HEK293 (cell line): ENCODE results near the gene MSI1.

Experiments used
- CTCF ChIA-PET: fragments of 350-600 bp; formaldehyde crosslinking; extraction: SDS; loops from one replicate; lab custom pipeline; 2021; ENCODE audit warnings: antibody characterized with exemption; lab: Yijun Ruan, JAX
- POLR2A ChIA-PET: fragments of 300-600 bp; formaldehyde crosslinking; extraction: SDS; loops from one replicate; lab custom pipeline; 2020; ENCODE audit warnings: antibody characterized with exemption, inconsistent platforms; lab: Yijun Ruan, JAX
- H3K27ac ChIP-seq: fragments of 200-500 bp; sonication (Bioruptor generic); 2 replicates; pipeline ENCODE4 v1.5.1; 2014; ENCODE audit warnings: low read depth, low read length, control low read depth, inconsistent platforms; ENCODE audit errors: extremely low read depth
- H3K36me3 ChIP-seq, 2 experiments: fragments of 200-500 bp in 1 of 2; sonication (Bioruptor generic) in 1 of 2; 1 replicate in 1 of 2; 2 replicates in 1 of 2; pipeline ENCODE4 v1.5.1; 2014 to 2017; ENCODE audit warnings: inconsistent platforms in 2 of 2, low read length in 2 of 2; ENCODE audit not compliant: control insufficient read depth in 2 of 2, insufficient read depth in 1 of 2
- H3K4me1 ChIP-seq: fragments of 200-500 bp; sonication (Bioruptor generic); 2 replicates; pipeline ENCODE4 v1.5.1; 2014; ENCODE audit warnings: mild to moderate bottlenecking, low read length, inconsistent platforms; ENCODE audit not compliant: control insufficient read depth, insufficient read depth
- H3K4me3 ChIP-seq: 2 replicates; pipeline ENCODE4 v1.5.1; 2011; ENCODE audit warnings: low read depth, mild to moderate bottlenecking, control low read depth, low read length, moderate library complexity
- H3K9me3 ChIP-seq: fragments of 200-500 bp; sonication (Bioruptor generic); 2 replicates; pipeline ENCODE4 v1.5.1; 2014; ENCODE audit warnings: low read depth, low read length, inconsistent platforms; ENCODE audit not compliant: control insufficient read depth, insufficient read depth
- SP7 ChIP-seq: fragments of 450-650 bp; formaldehyde crosslinking; IDR thresholded peaks from 2 replicates; pipeline ENCODE4 v1.5.1; 2016; ENCODE audit warnings: missing biosample characterization, missing genetic modification characterization
- TRIM28 ChIP-seq: IDR thresholded peaks from 2 replicates; pipeline ENCODE4 v1.6.1; 2011; ENCODE audit warnings: low read length, control low read depth, borderline replicate concordance
- ZBTB17 ChIP-seq: fragments of 450-650 bp; formaldehyde crosslinking; IDR thresholded peaks from 2 replicates; pipeline ENCODE4 v1.5.1; 2016; ENCODE audit warnings: missing biosample characterization, missing genetic modification characterization
- ZBTB20 ChIP-seq: fragments of 450-650 bp; formaldehyde crosslinking; IDR thresholded peaks from 2 replicates; pipeline ENCODE4 v1.5.1; 2016; ENCODE audit warnings: missing biosample characterization, missing genetic modification characterization
- ZIC2 ChIP-seq: fragments of 450-650 bp; formaldehyde crosslinking; IDR thresholded peaks from 2 replicates; pipeline ENCODE4 v1.5.1; 2016; ENCODE audit warnings: missing biosample characterization, missing genetic modification characterization
- ZNF133 ChIP-seq: fragments of 450-650 bp; formaldehyde crosslinking; IDR thresholded peaks from 2 replicates; pipeline ENCODE4 v1.5.1; 2016; ENCODE audit warnings: missing biosample characterization, missing genetic modification characterization
- ZNF138 ChIP-seq: fragments of 450-650 bp; formaldehyde crosslinking; IDR thresholded peaks from 2 replicates; pipeline ENCODE4 v1.5.1; 2016; ENCODE audit warnings: missing biosample characterization, missing genetic modification characterization, borderline replicate concordance
- ZNF223 ChIP-seq: fragments of 450-650 bp; formaldehyde crosslinking; IDR thresholded peaks from 2 replicates; pipeline ENCODE4 v1.5.1; 2016; ENCODE audit warnings: missing biosample characterization, missing genetic modification characterization
- ZNF350 ChIP-seq: fragments of 450-650 bp; formaldehyde crosslinking; IDR thresholded peaks from 2 replicates; pipeline ENCODE4 v1.5.0; 2017; ENCODE audit warnings: missing biosample characterization, mild to moderate bottlenecking, missing genetic modification characterization
- ZNF391 ChIP-seq: fragments of 450-650 bp; formaldehyde crosslinking; IDR thresholded peaks from 2 replicates; pipeline ENCODE4 v1.5.1; 2016; ENCODE audit warnings: low read depth, missing biosample characterization, missing genetic modification characterization, borderline replicate concordance
- ZNF423 ChIP-seq: fragments of 450-650 bp; formaldehyde crosslinking; IDR thresholded peaks from 2 replicates; pipeline ENCODE4 v1.5.1; 2016; ENCODE audit warnings: missing biosample characterization, missing genetic modification characterization
- ZNF501 ChIP-seq: fragments of 450-650 bp; formaldehyde crosslinking; IDR thresholded peaks from 2 replicates; pipeline ENCODE4 v1.5.1; 2016; ENCODE audit warnings: missing biosample characterization, missing genetic modification characterization
- ZNF624 ChIP-seq: fragments of 450-650 bp; formaldehyde crosslinking; IDR thresholded peaks from 2 replicates; pipeline ENCODE4 v1.5.1; 2017; ENCODE audit warnings: missing biosample characterization, missing genetic modification characterization
- ZNF843 ChIP-seq: fragments of 450-650 bp; formaldehyde crosslinking; IDR thresholded peaks from 2 replicates; pipeline ENCODE4 v1.5.1; 2016; ENCODE audit warnings: missing biosample characterization, missing genetic modification characterization
- ZSCAN23 ChIP-seq: fragments of 450-650 bp; formaldehyde crosslinking; IDR thresholded peaks from 2 replicates; pipeline ENCODE4 v1.5.1; 2016; ENCODE audit warnings: missing biosample characterization, missing genetic modification characterization
- TF ChIP-seq, protein P1 (sequence below): fragments of 450-650 bp; formaldehyde crosslinking; IDR thresholded peaks from 2 replicates; pipeline ENCODE4 v1.5.1; 2016; ENCODE audit warnings: missing biosample characterization, missing genetic modification characterization
- TF ChIP-seq, protein P2 (sequence below): fragments of 450-650 bp; formaldehyde crosslinking; IDR thresholded peaks from 2 replicates; pipeline ENCODE4 v1.5.1; 2016; ENCODE audit warnings: missing biosample characterization, missing genetic modification characterization
- TF ChIP-seq, protein P3 (sequence below): fragments of 450-650 bp; formaldehyde crosslinking; IDR thresholded peaks from 2 replicates; pipeline ENCODE4 v1.5.1; 2016; ENCODE audit warnings: missing biosample characterization, missing genetic modification characterization
- TF ChIP-seq, protein P4 (sequence below): fragments of 450-650 bp; formaldehyde crosslinking; IDR thresholded peaks from 2 replicates; pipeline ENCODE4 v1.5.1; 2016; ENCODE audit warnings: missing biosample characterization, missing genetic modification characterization
- TF ChIP-seq, protein P5 (sequence below): fragments of 450-650 bp; formaldehyde crosslinking; conservative IDR thresholded peaks from 2 replicates; pipeline ENCODE4 v1.5.1; 2016; ENCODE audit warnings: low read depth, missing biosample characterization, missing genetic modification characterization
- TF ChIP-seq, protein P6 (sequence below): fragments of 450-650 bp; formaldehyde crosslinking; IDR thresholded peaks from 2 replicates; pipeline ENCODE4 v1.5.1; 2016; ENCODE audit warnings: missing biosample characterization, missing genetic modification characterization

MSI1 gene

DNA sequence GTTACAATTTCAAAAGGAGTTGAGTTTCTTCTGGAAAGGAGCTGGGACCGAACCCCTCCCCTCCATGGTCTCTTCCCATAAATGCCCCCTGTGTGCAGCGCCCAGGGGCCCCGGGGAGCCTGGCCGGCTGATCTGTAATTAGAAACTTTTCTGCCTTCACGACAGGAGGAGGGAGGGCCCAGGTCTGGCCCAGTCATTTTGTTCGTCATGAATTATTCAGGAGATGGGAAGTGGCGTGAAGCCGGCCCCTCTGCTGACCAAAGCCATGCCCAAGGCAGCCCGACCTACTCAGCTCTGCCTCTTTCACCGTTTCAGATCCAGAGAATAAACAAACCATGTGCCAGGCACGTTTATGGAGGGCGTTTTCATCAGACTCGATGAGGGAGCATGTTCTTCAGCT lies 33.3 kb upstream of the MSI1 start:
- H3K4me3 ChIP-seq, result no peak overlapping the region
- no peaks in the 10 kb centered on the region for H3K36me3 ChIP-seq
- ChIA-PET CTCF (interaction anchor here (0.7 kb wide), 1 partner anchor 33 kb away, joined by 3 read pairs; no protein-coding TSS in a partner anchor), POLR2A (interaction anchor here (0.6 kb wide), 1 partner anchor 29 kb away, joined by 6 read pairs; no protein-coding TSS in a partner anchor)
- H3K27ac ChIP-seq, result peak overlapping the region; percentile 25; the same call in 1 of the 2 replicates
- H3K4me1 ChIP-seq, result peaks cover 3% of the 10 kb centered on the region; the same call in 1 of the 2 replicates
- peak; percentile 77 for TF ChIP-seq ZNF423 (tag by site-specific recombination)
- TF ChIP-seq, protein P1, sequence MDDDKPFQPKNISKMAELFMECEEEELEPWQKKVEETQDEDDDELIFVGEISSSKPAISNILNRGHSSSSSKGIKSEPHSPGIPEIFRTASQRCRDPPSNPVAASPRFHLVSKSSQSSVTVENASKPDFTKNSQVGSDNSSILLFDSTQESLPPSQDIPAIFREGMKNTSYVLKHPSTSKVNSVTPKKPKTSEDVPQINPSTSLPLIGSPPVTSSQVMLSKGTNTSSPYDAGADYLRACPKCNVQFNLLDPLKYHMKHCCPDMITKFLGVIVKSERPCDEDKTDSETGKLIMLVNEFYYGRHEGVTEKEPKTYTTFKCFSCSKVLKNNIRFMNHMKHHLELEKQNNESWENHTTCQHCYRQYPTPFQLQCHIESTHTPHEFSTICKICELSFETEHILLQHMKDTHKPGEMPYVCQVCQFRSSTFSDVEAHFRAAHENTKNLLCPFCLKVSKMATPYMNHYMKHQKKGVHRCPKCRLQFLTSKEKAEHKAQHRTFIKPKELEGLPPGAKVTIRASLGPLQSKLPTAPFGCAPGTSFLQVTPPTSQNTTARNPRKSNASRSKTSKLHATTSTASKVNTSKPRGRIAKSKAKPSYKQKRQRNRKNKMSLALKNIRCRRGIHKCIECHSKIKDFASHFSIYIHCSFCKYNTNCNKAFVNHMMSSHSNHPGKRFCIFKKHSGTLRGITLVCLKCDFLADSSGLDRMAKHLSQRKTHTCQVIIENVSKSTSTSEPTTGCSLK (tag by site-specific recombination), result no peak
- peak; percentile 55 for TF ChIP-seq ZBTB20 (tag by site-specific recombination)
- 0 out of 2 replicates have a peak, but pooled peaks have one; percentile 14 for TF ChIP-seq ZBTB17 (tag by site-specific recombination)
- no peak for TF ChIP-seq ZNF624 (tag by site-specific recombination)
- TF ChIP-seq, protein P2, sequence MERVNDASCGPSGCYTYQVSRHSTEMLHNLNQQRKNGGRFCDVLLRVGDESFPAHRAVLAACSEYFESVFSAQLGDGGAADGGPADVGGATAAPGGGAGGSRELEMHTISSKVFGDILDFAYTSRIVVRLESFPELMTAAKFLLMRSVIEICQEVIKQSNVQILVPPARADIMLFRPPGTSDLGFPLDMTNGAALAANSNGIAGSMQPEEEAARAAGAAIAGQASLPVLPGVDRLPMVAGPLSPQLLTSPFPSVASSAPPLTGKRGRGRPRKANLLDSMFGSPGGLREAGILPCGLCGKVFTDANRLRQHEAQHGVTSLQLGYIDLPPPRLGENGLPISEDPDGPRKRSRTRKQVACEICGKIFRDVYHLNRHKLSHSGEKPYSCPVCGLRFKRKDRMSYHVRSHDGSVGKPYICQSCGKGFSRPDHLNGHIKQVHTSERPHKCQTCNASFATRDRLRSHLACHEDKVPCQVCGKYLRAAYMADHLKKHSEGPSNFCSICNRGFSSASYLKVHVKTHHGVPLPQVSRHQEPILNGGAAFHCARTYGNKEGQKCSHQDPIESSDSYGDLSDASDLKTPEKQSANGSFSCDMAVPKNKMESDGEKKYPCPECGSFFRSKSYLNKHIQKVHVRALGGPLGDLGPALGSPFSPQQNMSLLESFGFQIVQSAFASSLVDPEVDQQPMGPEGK (tag by site-specific recombination), result 0 out of 2 replicates have a peak, but pooled peaks have one; percentile 27
- 0 out of 2 replicates have a peak, but pooled peaks have one; percentile 21 for TF ChIP-seq SP7 (tag by site-specific recombination)
- TF ChIP-seq ZIC2 (tag by site-specific recombination), result peak; percentile 44; the same call in 1 of the 2 replicates
- no peak for TF ChIP-seq ZNF133 (tag by site-specific recombination)
- H3K9me3 ChIP-seq, result no peaks in the 10 kb centered on the region

DNA sequence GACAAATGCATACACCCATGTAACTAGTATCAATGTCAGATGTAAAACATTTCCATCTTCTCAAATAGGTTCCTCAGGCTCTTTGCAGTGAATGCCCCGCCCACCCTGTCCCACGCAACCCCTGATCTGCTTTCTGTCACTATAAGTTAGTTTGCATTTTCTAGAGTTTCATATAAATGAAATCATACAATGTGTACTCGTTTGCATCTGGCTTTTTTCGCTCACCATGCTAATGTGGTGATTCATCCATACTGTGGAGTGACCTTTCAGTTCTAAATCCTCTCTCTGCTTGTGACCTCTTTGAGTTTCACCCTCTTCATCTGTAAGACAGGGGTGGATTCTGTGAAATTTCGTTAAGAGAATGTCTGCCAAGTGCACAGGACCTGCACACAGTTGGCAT lies 30.6 kb upstream of the MSI1 start:
- no peaks in the 10 kb centered on the region for H3K36me3 ChIP-seq
- H3K4me3 ChIP-seq, result no peak overlapping the region
- ChIA-PET CTCF (interaction anchor here (0.6 kb wide), 2 partner anchors 97 to 609 kb away, joined by 3 read pairs; no protein-coding TSS in a partner anchor), POLR2A (no interaction called here)
- H3K9me3 ChIP-seq, result no peaks in the 10 kb centered on the region
- H3K27ac ChIP-seq, result no peak overlapping the region
- H3K4me1 ChIP-seq, result peaks cover 3% of the 10 kb centered on the region; the same call in 1 of the 2 replicates
- TF ChIP-seq, protein P3, sequence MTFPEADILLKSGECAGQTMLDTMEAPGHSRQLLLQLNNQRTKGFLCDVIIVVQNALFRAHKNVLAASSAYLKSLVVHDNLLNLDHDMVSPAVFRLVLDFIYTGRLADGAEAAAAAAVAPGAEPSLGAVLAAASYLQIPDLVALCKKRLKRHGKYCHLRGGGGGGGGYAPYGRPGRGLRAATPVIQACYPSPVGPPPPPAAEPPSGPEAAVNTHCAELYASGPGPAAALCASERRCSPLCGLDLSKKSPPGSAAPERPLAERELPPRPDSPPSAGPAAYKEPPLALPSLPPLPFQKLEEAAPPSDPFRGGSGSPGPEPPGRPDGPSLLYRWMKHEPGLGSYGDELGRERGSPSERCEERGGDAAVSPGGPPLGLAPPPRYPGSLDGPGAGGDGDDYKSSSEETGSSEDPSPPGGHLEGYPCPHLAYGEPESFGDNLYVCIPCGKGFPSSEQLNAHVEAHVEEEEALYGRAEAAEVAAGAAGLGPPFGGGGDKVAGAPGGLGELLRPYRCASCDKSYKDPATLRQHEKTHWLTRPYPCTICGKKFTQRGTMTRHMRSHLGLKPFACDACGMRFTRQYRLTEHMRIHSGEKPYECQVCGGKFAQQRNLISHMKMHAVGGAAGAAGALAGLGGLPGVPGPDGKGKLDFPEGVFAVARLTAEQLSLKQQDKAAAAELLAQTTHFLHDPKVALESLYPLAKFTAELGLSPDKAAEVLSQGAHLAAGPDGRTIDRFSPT (tag by site-specific recombination), result no peak
- TF ChIP-seq, protein P4, sequence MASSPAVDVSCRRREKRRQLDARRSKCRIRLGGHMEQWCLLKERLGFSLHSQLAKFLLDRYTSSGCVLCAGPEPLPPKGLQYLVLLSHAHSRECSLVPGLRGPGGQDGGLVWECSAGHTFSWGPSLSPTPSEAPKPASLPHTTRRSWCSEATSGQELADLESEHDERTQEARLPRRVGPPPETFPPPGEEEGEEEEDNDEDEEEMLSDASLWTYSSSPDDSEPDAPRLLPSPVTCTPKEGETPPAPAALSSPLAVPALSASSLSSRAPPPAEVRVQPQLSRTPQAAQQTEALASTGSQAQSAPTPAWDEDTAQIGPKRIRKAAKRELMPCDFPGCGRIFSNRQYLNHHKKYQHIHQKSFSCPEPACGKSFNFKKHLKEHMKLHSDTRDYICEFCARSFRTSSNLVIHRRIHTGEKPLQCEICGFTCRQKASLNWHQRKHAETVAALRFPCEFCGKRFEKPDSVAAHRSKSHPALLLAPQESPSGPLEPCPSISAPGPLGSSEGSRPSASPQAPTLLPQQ (tag by site-specific recombination), result no peak
- no peak for TF ChIP-seq ZNF391 (tag by site-specific recombination)
- no peak for TF ChIP-seq ZNF843 (tag by site-specific recombination)
- no peak for TF ChIP-seq ZNF350 (tag by site-specific recombination)
- no peak for TF ChIP-seq ZNF138
- TF ChIP-seq ZNF223, result no peak
- no peak for TF ChIP-seq TRIM28
- TF ChIP-seq ZNF501 (tag by site-specific recombination), result no peak
- TF ChIP-seq, protein P5, sequence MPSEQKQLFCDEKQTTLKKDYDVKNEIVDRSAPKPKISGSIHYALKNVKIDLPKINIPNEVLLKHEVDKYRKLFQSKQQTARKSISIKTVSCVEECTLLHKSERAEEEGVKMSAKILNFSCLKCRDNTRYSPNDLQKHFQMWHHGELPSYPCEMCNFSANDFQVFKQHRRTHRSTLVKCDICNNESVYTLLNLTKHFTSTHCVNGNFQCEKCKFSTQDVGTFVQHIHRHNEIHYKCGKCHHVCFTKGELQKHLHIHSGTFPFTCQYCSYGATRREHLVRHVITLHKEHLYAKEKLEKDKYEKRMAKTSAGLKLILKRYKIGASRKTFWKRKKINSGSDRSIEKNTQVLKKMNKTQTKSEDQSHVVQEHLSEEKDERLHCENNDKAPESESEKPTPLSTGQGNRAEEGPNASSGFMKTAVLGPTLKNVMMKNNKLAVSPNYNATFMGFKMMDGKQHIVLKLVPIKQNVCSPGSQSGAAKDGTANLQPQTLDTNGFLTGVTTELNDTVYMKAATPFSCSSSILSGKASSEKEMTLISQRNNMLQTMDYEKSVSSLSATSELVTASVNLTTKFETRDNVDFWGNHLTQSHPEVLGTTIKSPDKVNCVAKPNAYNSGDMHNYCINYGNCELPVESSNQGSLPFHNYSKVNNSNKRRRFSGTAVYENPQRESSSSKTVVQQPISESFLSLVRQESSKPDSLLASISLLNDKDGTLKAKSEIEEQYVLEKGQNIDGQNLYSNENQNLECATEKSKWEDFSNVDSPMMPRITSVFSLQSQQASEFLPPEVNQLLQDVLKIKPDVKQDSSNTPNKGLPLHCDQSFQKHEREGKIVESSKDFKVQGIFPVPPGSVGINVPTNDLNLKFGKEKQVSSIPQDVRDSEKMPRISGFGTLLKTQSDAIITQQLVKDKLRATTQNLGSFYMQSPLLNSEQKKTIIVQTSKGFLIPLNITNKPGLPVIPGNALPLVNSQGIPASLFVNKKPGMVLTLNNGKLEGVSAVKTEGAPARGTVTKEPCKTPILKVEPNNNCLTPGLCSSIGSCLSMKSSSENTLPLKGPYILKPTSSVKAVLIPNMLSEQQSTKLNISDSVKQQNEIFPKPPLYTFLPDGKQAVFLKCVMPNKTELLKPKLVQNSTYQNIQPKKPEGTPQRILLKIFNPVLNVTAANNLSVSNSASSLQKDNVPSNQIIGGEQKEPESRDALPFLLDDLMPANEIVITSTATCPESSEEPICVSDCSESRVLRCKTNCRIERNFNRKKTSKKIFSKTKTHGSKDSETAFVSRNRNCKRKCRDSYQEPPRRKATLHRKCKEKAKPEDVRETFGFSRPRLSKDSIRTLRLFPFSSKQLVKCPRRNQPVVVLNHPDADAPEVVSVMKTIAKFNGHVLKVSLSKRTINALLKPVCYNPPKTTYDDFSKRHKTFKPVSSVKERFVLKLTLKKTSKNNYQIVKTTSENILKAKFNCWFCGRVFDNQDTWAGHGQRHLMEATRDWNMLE (tag by site-specific recombination), result no peak
- TF ChIP-seq, protein P6, sequence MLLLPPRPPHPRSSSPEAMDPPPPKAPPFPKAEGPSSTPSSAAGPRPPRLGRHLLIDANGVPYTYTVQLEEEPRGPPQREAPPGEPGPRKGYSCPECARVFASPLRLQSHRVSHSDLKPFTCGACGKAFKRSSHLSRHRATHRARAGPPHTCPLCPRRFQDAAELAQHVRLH, result no peak
- TF ChIP-seq ZSCAN23 (tag by site-specific recombination), result no peak
